IPS DF 4.7 (cell line): Measurements from ENCODE around the gene MAP3K20.
A peak's percentile ranks its signal among the peaks of the same experiment; 100 is the strongest.
"Not testable (repeated sequence)": the region's sequence is repeated elsewhere in the genome, so short reads cannot be mapped to it uniquely, and the experiment has no call there.

ENCODE experiments used
- DNase-seq: peaks from one replicate; pipeline ENCODE4 v3.0.0-alpha.2; 2013; ENCODE audit warnings: low spot score; ENCODE audit errors: extremely low read depth

The MAP3K20 gene

GRCh38 chr2:173075781-173076580 lies at the start of gene MAP3K20:
Gene MAP3K20, plus strand, starts transcription at chr2:173075846. Its CDS starts 15,186 bp downstream, at chr2:173091032.
- DNase-seq, result no peak

- no peak for DNase-seq
These were observed 49.2 kb upstream of the MAP3K20 start for GRCh38 chr2:173026479-173026878.

GRCh38 chr2:173027181-173028128 lies 48.2 kb upstream of the MAP3K20 start:
- DNase-seq, result peak; percentile 86

GRCh38 chr2:173028141-173028540 lies 47.5 kb upstream of the MAP3K20 start:
- DNase-seq, result no peak

- DNase-seq, result no peak
These were observed 47.0 kb upstream of the MAP3K20 start for GRCh38 chr2:173028671-173029070.

GRCh38 chr2:173030561-173031490 lies 44.8 kb upstream of the MAP3K20 start:
- no peak for DNase-seq

- DNase-seq, result no peak
These were observed 43.6 kb upstream of the MAP3K20 start for GRCh38 chr2:173032032-173032431.

GRCh38 chr2:173033084-173033483 lies 42.6 kb upstream of the MAP3K20 start:
- DNase-seq, result no peak

- DNase-seq, result no peak
These were observed 41.5 kb upstream of the MAP3K20 start for GRCh38 chr2:173034143-173034542.

- DNase-seq, result no peak
These were observed 38.2 kb upstream of the MAP3K20 start for GRCh38 chr2:173037245-173038120.

GRCh38 chr2:173038257-173038656 lies 37.4 kb upstream of the MAP3K20 start:
- DNase-seq, result not testable (repeated sequence)

- DNase-seq, result no peak
These were observed 34.9 kb upstream of the MAP3K20 start for GRCh38 chr2:173040729-173041128.

GRCh38 chr2:173043476-173043875 lies 32.2 kb upstream of the MAP3K20 start:
- no peak for DNase-seq

- DNase-seq, result no peak
These were observed 31.6 kb upstream of the MAP3K20 start for GRCh38 chr2:173043897-173044519.

GRCh38 chr2:173044686-173045085 lies 31.0 kb upstream of the MAP3K20 start:
- DNase-seq, result no peak

GRCh38 chr2:173045181-173045580 lies 30.5 kb upstream of the MAP3K20 start:
- DNase-seq, result no peak

GRCh38 chr2:173048522-173048896 lies 27.1 kb upstream of the MAP3K20 start:
- DNase-seq, result no peak

GRCh38 chr2:173048897-173049661 lies 26.6 kb upstream of the MAP3K20 start:
- no peak for DNase-seq

- no peak for DNase-seq
These were observed 25.8 kb upstream of the MAP3K20 start for GRCh38 chr2:173049831-173050230.
